Natural killer cell (primary cell): Measurements from ENCODE around the gene ARL14EP. TPM values are rescaled to one million over a fixed set of nuclear protein-coding genes. Genes with fewer than 3 reads are reported as not detected.
A peak's percentile ranks its signal among the peaks of the same experiment; 100 is the strongest.

Experiments used
- ATAC-seq, 3 donors: fragments of 150-1000 bp in 2 of 3; fragments of 200-7000 bp in 1 of 3; cut with Tn5 transposase; 1 replicate in 1 of 3; 2 replicates in 2 of 3; pipeline ENCODE4 v1.10.0; 2021; ENCODE audit warnings: mild to moderate bottlenecking in 2 of 3, moderate library complexity in 2 of 3
- DNase-seq, 2 donors: peaks; one replicate each; pipeline versions ENCODE4 v3.0.0 to v3.0.0-alpha.2; 2013 to 2021; ENCODE audit warnings: mixed read lengths in 1 of 2
- H3K27ac ChIP-seq: one replicate; pipeline ENCODE4 v1.5.1; 2013; ENCODE audit warnings: mild to moderate bottlenecking, low read length
- H3K27me3 ChIP-seq: one replicate; pipeline ENCODE4 v1.6.1; 2013; ENCODE audit warnings: low read length; ENCODE audit not compliant: control insufficient read depth, insufficient read depth
- H3K36me3 ChIP-seq: one replicate; pipeline ENCODE4 v1.6.1; 2013; ENCODE audit warnings: low read length; ENCODE audit not compliant: control insufficient read depth, insufficient read depth
- H3K4me1 ChIP-seq: one replicate; pipeline ENCODE4 v1.6.1; 2013; ENCODE audit warnings: low read length; ENCODE audit not compliant: control insufficient read depth, insufficient read depth
- H3K4me3 ChIP-seq: one replicate; pipeline ENCODE4 v1.5.1; 2013; ENCODE audit warnings: low read length
- H3K9me3 ChIP-seq: one replicate; pipeline ENCODE4 v1.6.1; 2013; ENCODE audit warnings: low read length; ENCODE audit not compliant: control insufficient read depth, insufficient read depth
- H3K27ac Mint-ChIP-seq, 2 donors: one replicate each; pipeline ENCODE4 v1.8.0; 2022; ENCODE audit warnings: mild to moderate bottlenecking in 2 of 2, mixed read lengths in 2 of 2, moderate library complexity in 1 of 2
- H3K27me3 Mint-ChIP-seq, 2 donors: one replicate each; pipeline ENCODE4 v1.8.0; 2022; ENCODE audit warnings: low read depth in 2 of 2, mixed read lengths in 2 of 2
- H3K36me3 Mint-ChIP-seq: one replicate; pipeline ENCODE4 v1.8.0; 2022; ENCODE audit warnings: mixed read lengths
- H3K4me1 Mint-ChIP-seq, 2 donors: one replicate each; pipeline ENCODE4 v1.8.0; 2022; ENCODE audit warnings: mixed read lengths in 2 of 2
- H3K4me3 Mint-ChIP-seq: one replicate; pipeline ENCODE4 v1.8.0; 2022; ENCODE audit warnings: mild to moderate bottlenecking, moderate library complexity, mixed read lengths
- H3K9me3 Mint-ChIP-seq, 2 donors: one replicate each; pipeline ENCODE4 v1.8.0; 2022; ENCODE audit warnings: mixed read lengths in 2 of 2
- WGBS: methylation state at CpG from one replicate; pipeline ENCODE4 v1.1.7; 2013; ENCODE audit warnings: missing lambda C conversion rate; ENCODE audit not compliant: insufficient coverage; 5-methylcytosine and 5-hydroxymethylcytosine counted together
- intact Hi-C: fragments of 100-400 bp; cut with micrococcal nuclease; formaldehyde crosslinking; loops from one replicate; pipeline ENCODE4 v1.14.2; 2022
- total RNA-seq, 4 donors: library from RNA; stranded (reverse); fragments of 120-200 nt in 1 of 4; gene quantifications; one replicate each; pipeline versions ENCODE4 v1.2.3 to v1.2.4, GENCODE V29; 2013 to 2022
- TF ChIP-seq, protein P1 (sequence below): fragments of 200-600 bp; IDR thresholded peaks from one replicate; pipeline ENCODE4 v1.8.0; 2022; ENCODE audit warnings: antibody characterized with exemption

The ARL14EP gene
- total RNA-seq, 3 donors from 2014 or later (not counting 1 experiment from before 2014, with no cell fraction given) = 22.7 to 41.9 (median 22.8) TPM

DNA sequence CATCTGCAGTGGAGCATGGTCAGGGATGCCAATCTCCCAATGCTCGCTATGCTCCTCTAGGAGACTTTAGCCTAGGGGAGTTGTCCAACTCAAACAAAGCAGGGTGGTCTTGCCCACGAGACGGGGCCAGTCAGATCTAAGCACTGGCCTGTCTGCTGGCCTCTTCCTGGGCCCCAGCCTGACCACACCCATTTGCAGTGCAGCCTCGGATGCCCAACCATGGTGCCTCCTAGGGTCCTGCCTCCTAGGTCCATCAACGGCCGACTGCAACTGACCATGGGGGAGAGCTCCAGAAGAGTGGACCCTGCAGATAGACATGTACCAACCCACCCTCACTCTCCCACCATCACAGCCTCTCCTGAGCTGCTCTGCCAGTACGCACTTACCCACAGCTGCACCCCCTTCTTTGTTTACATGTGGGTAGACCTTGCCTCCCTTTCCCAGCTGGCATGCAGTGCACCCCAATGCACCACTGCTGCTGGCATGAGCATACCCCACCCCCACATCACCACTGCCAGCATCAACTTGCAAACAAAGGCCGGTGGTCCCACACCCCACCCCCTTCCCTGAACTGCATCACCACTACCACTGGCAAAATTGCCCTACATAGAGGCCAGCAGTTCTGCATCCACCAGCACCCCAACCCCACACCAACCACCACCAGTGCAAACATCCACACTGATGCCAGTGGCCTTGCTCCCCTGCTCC is 27.6 kb upstream of the ARL14EP start:
- ATAC-seq = peak in 1 of 3 donors; percentile 14
- Histone ChIP-seq H3K27ac (no peak overlapping the region), H3K4me1 (no peaks in the 10 kb centered on the region), H3K27me3 (no peaks in the 10 kb centered on the region), H3K4me3 (no peak overlapping the region), H3K36me3 (no peaks in the 10 kb centered on the region), H3K9me3 (no peaks in the 10 kb centered on the region)
- H3K36me3 Mint-ChIP-seq = peaks cover 7% of the 10 kb centered on the region
- intact Hi-C loops = no loop called here
- H3K27ac Mint-ChIP-seq = no peak overlapping the region
- H3K4me1 Mint-ChIP-seq = no peaks in the 10 kb centered on the region
- no peaks in the 10 kb centered on the region for H3K9me3 Mint-ChIP-seq
- 92% methylated on average over 8 of the region's 8 CpGs for WGBS
- DNase-seq = no peak
- TF ChIP-seq, protein P1, sequence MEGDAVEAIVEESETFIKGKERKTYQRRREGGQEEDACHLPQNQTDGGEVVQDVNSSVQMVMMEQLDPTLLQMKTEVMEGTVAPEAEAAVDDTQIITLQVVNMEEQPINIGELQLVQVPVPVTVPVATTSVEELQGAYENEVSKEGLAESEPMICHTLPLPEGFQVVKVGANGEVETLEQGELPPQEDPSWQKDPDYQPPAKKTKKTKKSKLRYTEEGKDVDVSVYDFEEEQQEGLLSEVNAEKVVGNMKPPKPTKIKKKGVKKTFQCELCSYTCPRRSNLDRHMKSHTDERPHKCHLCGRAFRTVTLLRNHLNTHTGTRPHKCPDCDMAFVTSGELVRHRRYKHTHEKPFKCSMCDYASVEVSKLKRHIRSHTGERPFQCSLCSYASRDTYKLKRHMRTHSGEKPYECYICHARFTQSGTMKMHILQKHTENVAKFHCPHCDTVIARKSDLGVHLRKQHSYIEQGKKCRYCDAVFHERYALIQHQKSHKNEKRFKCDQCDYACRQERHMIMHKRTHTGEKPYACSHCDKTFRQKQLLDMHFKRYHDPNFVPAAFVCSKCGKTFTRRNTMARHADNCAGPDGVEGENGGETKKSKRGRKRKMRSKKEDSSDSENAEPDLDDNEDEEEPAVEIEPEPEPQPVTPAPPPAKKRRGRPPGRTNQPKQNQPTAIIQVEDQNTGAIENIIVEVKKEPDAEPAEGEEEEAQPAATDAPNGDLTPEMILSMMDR = no peak
- H3K4me3 Mint-ChIP-seq = no peak overlapping the region
- H3K27me3 Mint-ChIP-seq = no peaks in the 10 kb centered on the region

DNA sequence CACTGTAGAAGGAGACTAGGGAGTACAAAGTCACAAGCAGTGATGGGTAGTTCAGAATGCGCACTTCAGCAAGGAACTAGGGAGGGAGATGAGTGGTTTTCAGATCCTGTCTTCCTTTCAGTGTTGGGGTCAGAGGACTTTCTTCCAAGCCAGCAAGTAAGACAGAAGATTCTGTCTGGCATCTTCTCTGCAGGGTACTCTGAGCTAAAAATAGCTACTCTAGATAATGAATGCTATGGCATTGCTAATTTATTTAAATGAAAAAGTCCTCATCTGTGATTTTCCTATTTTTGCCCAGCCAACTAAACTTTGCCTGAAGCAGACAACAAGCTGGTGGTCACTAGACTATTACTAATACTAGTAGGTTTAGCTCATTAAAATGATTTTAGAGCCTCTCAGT is 18.3 kb upstream of the ARL14EP start:
- H3K27me3 ChIP-seq = no peaks in the 10 kb centered on the region
- DNase-seq = no peak
- WGBS = 85% methylated on average over 1 of the region's 1 CpG
- H3K4me1 ChIP-seq = no peaks in the 10 kb centered on the region
- no peak overlapping the region for H3K4me3 ChIP-seq
- intact Hi-C loops = loop anchor here (10.0 kb wide), 1 partner anchor 60 kb away; no protein-coding TSS in a partner anchor
- Mint-ChIP-seq H3K27me3 (peaks cover 0 to 5% of the 10 kb centered on the region in 2 donors), H3K27ac (no peak overlapping the region), H3K4me3 (no peak overlapping the region), H3K36me3 (no peaks in the 10 kb centered on the region), H3K4me1 (no peaks in the 10 kb centered on the region), H3K9me3 (no peaks in the 10 kb centered on the region)
- TF ChIP-seq, protein P1 = no peak
- no peak for ATAC-seq
- no peaks in the 10 kb centered on the region for H3K36me3 ChIP-seq
- H3K9me3 ChIP-seq = no peaks in the 10 kb centered on the region
- H3K27ac ChIP-seq = no peak overlapping the region

DNA sequence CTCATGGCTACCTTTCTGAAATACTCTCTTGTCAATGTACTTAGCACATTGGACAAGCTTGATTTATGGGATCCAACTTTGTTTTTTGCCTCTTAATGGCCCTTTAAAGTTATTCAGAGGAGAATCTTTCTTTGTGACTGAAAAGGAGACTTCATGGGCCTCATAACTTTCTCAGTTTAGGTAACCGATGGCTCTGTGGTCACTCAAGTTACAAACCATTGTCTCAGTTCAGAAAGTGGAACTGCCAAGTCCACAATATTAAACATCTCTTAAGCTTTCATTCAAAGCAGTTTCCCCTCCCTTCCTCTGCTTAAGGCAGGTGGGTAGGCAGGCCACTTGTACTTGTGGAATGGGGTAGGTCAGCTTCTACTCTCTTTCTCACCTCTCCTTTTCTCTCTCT is 12.3 kb upstream of the ARL14EP start:
- H3K9me3 Mint-ChIP-seq = no peaks in the 10 kb centered on the region
- 50% methylated on average over 1 of the region's 1 CpG for WGBS
- TF ChIP-seq, protein P1 = no peak
- no peaks in the 10 kb centered on the region for H3K4me1 ChIP-seq
- no peak overlapping the region for H3K4me3 Mint-ChIP-seq
- H3K9me3 ChIP-seq = no peaks in the 10 kb centered on the region
- H3K27ac Mint-ChIP-seq = no peak overlapping the region
- no peak overlapping the region for H3K4me3 ChIP-seq
- H3K36me3 Mint-ChIP-seq = no peaks in the 10 kb centered on the region
- H3K27ac ChIP-seq = no peak overlapping the region
- DNase-seq (no peak), ATAC-seq (no peak)
- H3K4me1 Mint-ChIP-seq = no peaks in the 10 kb centered on the region
- no peaks in the 10 kb centered on the region for H3K27me3 ChIP-seq
- H3K36me3 ChIP-seq = no peaks in the 10 kb centered on the region
- intact Hi-C loops = no loop called here
- H3K27me3 Mint-ChIP-seq = peaks cover 0 to 5% of the 10 kb centered on the region in 2 donors

DNA sequence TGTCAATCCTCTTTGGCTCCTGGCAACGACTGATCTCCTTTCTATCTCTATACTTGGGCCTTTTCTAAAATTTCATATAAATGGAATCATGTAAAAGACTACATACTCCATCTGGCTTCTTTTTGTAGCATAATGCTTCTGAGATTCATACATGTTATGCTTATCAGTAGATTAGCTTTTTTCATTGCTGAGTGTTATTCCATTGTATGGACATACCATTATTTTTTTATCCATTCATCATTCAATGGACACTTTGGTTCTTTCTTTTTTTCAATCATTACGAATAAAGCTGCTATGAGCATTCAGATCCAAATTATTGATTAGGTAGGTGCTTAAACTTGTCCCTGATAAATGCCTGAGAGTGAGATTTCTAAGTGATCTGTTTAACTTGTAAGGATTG is 11.7 kb upstream of the ARL14EP start:
- TF ChIP-seq, protein P1 = no peak
- H3K27me3 ChIP-seq = no peaks in the 10 kb centered on the region
- no peaks in the 10 kb centered on the region for H3K4me1 ChIP-seq
- H3K4me3 ChIP-seq = no peak overlapping the region
- no peak for DNase-seq
- no peak for ATAC-seq
- no peaks in the 10 kb centered on the region for H3K9me3 Mint-ChIP-seq
- no peaks in the 10 kb centered on the region for H3K36me3 Mint-ChIP-seq
- intact Hi-C loops = no loop called here
- 100% methylated on average over 1 of the region's 2 CpGs for WGBS
- H3K4me1 Mint-ChIP-seq = no peaks in the 10 kb centered on the region
- H3K4me3 Mint-ChIP-seq = no peak overlapping the region
- H3K27ac ChIP-seq = no peak overlapping the region
- peaks cover 0 to 5% of the 10 kb centered on the region in 2 donors for H3K27me3 Mint-ChIP-seq
- H3K9me3 ChIP-seq = no peaks in the 10 kb centered on the region
- H3K36me3 ChIP-seq = no peaks in the 10 kb centered on the region
- no peak overlapping the region for H3K27ac Mint-ChIP-seq
